ENCODE measurements around the gene MORN1.
A peak's percentile ranks its signal among the peaks of the same experiment; 100 is the strongest.

The MORN1 gene

GRCh38 chr1:2392686-2393085 lies 1.3 kb upstream of the MORN1 start:
- peak overlapping the region; percentile 74 for H3K4me3 ChIP-seq (ENCODE audit: control insufficient read depth, low read depth, low read length)
- DNase-seq (ENCODE audit: low read depth), result no peak
- no peak for TF ChIP-seq CTCF (conservative IDR thresholded peaks at IDR 0.05; ENCODE audit: control insufficient read depth, insufficient read depth, low read depth, low read length)

- H3K4me3 ChIP-seq (ENCODE audit: control insufficient read depth, low read depth, low read length), result peak overlapping the region; percentile 74
- DNase-seq (ENCODE audit: low read depth), result no peak
- no peak for TF ChIP-seq CTCF (conservative IDR thresholded peaks at IDR 0.05; ENCODE audit: control insufficient read depth, insufficient read depth, low read depth, low read length)
These were observed 666 bp upstream of the MORN1 start for GRCh38 chr1:2391931-2392509.

- H3K4me3 ChIP-seq (ENCODE audit: control insufficient read depth, low read depth, low read length), result no peak overlapping the region
- no peak for DNase-seq (ENCODE audit: low read depth)
- no peak for TF ChIP-seq CTCF (conservative IDR thresholded peaks at IDR 0.05; ENCODE audit: control insufficient read depth, insufficient read depth, low read depth, low read length)
These were observed 1.7 kb downstream of the MORN1 start for GRCh38 chr1:2389644-2390043.

DNA sequence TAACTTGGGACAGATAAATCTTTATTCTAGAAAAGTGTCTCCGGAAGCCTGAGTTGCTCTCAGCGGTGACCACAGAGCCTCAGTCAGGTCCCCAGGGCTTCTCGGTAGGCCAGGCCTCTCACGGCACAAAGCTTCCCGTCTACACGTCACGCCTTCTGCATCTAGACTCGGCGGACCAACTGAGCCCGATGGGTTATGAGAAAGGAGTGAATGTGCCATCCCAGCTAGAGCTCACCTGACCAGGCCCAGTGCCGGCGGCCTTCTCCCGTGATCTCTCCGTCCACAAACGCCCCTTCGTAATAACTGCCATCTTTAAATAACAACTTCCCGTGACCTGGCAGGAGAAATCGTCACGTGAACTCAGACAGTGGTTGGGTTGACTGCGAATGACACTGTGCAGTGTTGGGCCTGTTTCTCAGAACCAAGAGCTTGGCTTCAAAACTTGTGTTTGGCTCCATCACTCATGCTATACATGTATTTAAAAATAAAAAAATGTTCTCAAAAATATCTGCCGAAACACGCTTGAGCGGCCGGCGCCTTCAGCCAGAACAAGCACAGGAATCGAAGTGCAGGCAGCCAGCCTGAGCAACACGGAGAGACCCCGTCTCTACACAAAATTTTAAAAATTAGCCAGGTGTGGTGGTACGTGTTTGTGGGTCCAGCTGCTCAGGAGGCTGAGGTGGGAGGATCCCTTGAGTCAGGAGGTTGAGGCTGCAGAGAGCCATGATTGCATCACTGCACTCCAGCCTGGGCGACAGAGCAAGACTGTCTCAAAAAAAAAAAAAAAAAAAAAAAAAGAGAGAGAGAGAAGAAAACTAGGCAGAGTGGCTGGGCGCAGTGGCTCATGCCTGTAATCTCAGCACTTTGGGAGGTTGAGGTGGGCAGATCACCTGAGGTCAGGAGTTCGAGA lies 3.1 kb downstream of the MORN1 start:
- no peak overlapping the region for H3K4me3 ChIP-seq (ENCODE audit: control insufficient read depth, low read depth, low read length)
- no peak for DNase-seq (ENCODE audit: low read depth)
- TF ChIP-seq CTCF (conservative IDR thresholded peaks at IDR 0.05; ENCODE audit: control insufficient read depth, insufficient read depth, low read depth, low read length), result no peak

DNA sequence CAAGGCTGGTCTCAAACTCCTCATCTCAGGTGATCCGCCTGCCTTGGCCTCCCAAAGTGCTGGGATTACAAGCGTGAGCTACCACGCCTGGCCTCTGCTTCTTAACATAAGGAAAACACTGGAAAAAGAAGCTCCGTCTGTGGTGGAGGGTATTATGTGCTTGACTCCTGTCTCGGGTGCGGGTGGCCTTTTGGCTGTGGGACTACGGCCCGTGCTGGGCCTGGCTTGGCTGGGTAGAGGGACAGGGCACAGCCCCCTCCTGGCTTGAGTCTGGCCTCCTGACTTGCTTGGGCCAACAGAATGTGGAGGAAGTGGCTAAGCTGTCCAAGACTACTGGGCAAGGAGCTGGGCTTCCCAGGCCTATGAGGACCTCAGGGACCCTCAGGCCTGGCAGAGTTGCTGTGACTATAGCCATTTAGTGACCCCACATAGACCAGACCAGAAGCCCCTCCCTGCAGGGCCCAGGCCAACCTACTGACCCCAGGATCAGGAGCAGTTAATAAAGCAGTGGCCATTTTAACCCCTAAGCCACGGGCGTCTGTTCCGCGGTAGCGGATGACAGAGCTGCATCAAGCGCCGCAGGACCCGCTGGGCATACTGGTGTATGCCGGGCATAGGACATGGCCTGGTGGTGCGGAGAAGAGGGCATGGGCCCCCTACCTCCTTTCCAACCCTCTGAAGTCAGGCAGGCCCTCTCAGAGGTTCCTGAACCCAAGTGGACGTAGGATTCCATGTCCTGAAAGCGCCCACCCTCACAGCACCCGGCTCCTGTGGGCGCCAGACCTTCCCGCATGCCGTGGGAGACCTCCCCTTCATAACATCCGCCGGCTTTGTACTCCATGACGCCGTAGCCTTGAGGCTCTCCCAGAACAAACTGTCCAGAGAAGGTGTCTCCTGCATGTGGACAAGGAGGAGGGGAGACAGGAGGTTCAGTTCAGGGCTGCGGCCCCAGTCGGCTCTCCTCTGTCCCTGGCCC lies 4.4 kb downstream of the MORN1 start:
- DNase-seq (ENCODE audit: low read depth), result no peak
- H3K4me3 ChIP-seq (ENCODE audit: control insufficient read depth, low read depth, low read length), result no peak overlapping the region
- TF ChIP-seq CTCF (conservative IDR thresholded peaks at IDR 0.05; ENCODE audit: control insufficient read depth, insufficient read depth, low read depth, low read length), result no peak

- no peak overlapping the region for H3K4me3 ChIP-seq (ENCODE audit: control insufficient read depth, low read depth, low read length)
- TF ChIP-seq CTCF (conservative IDR thresholded peaks at IDR 0.05; ENCODE audit: control insufficient read depth, insufficient read depth, low read depth, low read length), result no peak
- no peak for DNase-seq (ENCODE audit: low read depth)
These were observed 5.6 kb downstream of the MORN1 start for GRCh38 chr1:2385606-2386280.
